ENCODE measurements around the gene NOS1AP. TPM values are rescaled to one million over a fixed set of nuclear protein-coding genes. Genes with fewer than 3 reads are reported as not detected.

The NOS1AP gene
- total and polyA plus RNA-seq, 2 experiments from 2014 or later = 5.8 to 6.6 TPM

- Histone ChIP-seq H3K79me2 (replicated peaks; ENCODE audit: insufficient read depth) (no peaks in the 10 kb centered on the region), H3K4me3 (no peak overlapping the region), H4K20me1 (replicated peaks; ENCODE audit: insufficient read depth) (no peaks in the 10 kb centered on the region), H3K36me3 (ENCODE audit: insufficient read depth) (no peaks in the 10 kb centered on the region), H3K27ac (ENCODE audit: low read depth) (no peak overlapping the region), H3F3A (replicated peaks; ENCODE audit: low read depth) (no peaks in the 10 kb centered on the region), H3K4me2 (no peak overlapping the region), H3K4me1 (ENCODE audit: insufficient read depth) (peaks cover 9% of the 10 kb centered on the region; the same call in 1 of the 2 replicates), H3K27me3 (ENCODE audit: insufficient read depth) (no peaks in the 10 kb centered on the region), H3K9me2 (ENCODE audit: insufficient read depth) (no peaks in the 10 kb centered on the region), H2AFZ (no peak overlapping the region)
- no peak for ATAC-seq
- peaks cover 7% of the 10 kb centered on the region; the same call in 2 of the 3 replicates for H3K36me3 Mint-ChIP-seq (ENCODE audit: low read depth)
- no peak overlapping the region for H3K27ac Mint-ChIP-seq
- H3K27me3 Mint-ChIP-seq (ENCODE audit: insufficient read depth, low read depth, poor library complexity) = peaks cover 6% of the 10 kb centered on the region
- peaks cover 23% of the 10 kb centered on the region for H3K4me1 Mint-ChIP-seq
- H3K4me3 Mint-ChIP-seq = no peak overlapping the region
- no peak for DNase-seq (ENCODE audit: low spot score)
- no peaks in the 10 kb centered on the region for H3K9me3 Mint-ChIP-seq
- TF ChIP-seq, protein P1, sequence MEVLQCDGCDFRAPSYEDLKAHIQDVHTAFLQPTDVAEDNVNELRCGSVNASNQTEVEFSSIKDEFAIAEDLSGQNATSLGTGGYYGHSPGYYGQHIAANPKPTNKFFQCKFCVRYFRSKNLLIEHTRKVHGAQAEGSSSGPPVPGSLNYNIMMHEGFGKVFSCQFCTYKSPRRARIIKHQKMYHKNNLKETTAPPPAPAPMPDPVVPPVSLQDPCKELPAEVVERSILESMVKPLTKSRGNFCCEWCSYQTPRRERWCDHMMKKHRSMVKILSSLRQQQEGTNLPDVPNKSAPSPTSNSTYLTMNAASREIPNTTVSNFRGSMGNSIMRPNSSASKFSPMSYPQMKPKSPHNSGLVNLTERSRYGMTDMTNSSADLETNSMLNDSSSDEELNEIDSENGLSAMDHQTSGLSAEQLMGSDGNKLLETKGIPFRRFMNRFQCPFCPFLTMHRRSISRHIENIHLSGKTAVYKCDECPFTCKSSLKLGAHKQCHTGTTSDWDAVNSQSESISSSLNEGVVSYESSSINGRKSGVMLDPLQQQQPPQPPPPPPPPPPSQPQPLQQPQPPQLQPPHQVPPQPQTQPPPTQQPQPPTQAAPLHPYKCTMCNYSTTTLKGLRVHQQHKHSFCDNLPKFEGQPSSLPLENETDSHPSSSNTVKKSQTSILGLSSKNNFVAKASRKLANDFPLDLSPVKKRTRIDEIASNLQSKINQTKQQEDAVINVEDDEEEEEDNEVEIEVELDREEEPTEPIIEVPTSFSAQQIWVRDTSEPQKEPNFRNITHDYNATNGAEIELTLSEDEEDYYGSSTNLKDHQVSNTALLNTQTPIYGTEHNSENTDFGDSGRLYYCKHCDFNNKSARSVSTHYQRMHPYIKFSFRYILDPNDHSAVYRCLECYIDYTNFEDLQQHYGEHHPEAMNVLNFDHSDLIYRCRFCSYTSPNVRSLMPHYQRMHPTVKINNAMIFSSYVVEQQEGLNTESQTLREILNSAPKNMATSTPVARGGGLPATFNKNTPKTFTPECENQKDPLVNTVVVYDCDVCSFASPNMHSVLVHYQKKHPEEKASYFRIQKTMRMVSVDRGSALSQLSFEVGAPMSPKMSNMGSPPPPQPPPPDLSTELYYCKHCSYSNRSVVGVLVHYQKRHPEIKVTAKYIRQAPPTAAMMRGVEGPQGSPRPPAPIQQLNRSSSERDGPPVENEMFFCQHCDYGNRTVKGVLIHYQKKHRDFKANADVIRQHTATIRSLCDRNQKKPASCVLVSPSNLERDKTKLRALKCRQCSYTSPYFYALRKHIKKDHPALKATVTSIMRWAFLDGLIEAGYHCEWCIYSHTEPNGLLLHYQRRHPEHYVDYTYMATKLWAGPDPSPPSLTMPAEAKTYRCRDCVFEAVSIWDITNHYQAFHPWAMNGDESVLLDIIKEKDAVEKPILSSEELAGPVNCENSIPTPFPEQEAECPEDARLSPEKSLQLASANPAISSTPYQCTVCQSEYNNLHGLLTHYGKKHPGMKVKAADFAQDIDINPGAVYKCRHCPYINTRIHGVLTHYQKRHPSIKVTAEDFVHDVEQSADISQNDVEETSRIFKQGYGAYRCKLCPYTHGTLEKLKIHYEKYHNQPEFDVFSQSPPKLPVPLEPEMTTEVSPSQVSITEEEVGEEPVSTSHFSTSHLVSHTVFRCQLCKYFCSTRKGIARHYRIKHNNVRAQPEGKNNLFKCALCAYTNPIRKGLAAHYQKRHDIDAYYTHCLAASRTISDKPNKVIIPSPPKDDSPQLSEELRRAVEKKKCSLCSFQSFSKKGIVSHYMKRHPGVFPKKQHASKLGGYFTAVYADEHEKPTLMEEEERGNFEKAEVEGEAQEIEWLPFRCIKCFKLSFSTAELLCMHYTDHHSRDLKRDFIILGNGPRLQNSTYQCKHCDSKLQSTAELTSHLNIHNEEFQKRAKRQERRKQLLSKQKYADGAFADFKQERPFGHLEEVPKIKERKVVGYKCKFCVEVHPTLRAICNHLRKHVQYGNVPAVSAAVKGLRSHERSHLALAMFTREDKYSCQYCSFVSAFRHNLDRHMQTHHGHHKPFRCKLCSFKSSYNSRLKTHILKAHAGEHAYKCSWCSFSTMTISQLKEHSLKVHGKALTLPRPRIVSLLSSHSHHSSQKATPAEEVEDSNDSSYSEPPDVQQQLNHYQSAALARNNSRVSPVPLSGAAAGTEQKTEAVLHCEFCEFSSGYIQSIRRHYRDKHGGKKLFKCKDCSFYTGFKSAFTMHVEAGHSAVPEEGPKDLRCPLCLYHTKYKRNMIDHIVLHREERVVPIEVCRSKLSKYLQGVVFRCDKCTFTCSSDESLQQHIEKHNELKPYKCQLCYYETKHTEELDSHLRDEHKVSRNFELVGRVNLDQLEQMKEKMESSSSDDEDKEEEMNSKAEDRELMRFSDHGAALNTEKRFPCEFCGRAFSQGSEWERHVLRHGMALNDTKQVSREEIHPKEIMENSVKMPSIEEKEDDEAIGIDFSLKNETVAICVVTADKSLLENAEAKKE (CRISPR knock-in tag; IDR thresholded peaks at IDR 0.05) = no peak
- TF ChIP-seq EZH2phosphoT487 (IDR thresholded peaks at IDR 0.05; ENCODE audit: unreplicated experiment) (no peak), CREB1 (CRISPR knock-in tag; IDR thresholded peaks at IDR 0.05; ENCODE audit: low read depth) (no peak), EZH2 (IDR thresholded peaks at IDR 0.05; ENCODE audit: low read depth, unreplicated experiment) (no peak), REST (IDR thresholded peaks at IDR 0.05; ENCODE audit: unreplicated experiment) (no peak), JUNB (IDR thresholded peaks at IDR 0.05; ENCODE audit: unreplicated experiment) (no peak), ETS1 (IDR thresholded peaks at IDR 0.05) (no peak), NANOG (IDR thresholded peaks at IDR 0.05; ENCODE audit: borderline replicate concordance) (no peak), POLR2AphosphoS5 (IDR thresholded peaks at IDR 0.05; ENCODE audit: low read depth) (no peak), ZNF114 (CRISPR knock-in tag; IDR thresholded peaks at IDR 0.05) (no peak), CTCF (conservative IDR thresholded peaks at IDR 0.05; ENCODE audit: low read depth in 2 of 2) (no peak), ZNF331 (CRISPR knock-in tag; IDR thresholded peaks at IDR 0.05; ENCODE audit: low read depth) (no peak), STAT1 (IDR thresholded peaks at IDR 0.05; ENCODE audit: unreplicated experiment) (no peak)
Measured at GRCh38 chr1:162349635-162350330, 280.3 kb downstream of the NOS1AP start.
